ENCODE data around the gene EXT2. TPM values are rescaled to one million over a fixed set of nuclear protein-coding genes. Genes with fewer than 3 reads are reported as not detected.

Gene EXT2
- total RNA-seq, 3 donors from 2014 or later: 82.1 to 108 (median 96.9) TPM

DNA sequence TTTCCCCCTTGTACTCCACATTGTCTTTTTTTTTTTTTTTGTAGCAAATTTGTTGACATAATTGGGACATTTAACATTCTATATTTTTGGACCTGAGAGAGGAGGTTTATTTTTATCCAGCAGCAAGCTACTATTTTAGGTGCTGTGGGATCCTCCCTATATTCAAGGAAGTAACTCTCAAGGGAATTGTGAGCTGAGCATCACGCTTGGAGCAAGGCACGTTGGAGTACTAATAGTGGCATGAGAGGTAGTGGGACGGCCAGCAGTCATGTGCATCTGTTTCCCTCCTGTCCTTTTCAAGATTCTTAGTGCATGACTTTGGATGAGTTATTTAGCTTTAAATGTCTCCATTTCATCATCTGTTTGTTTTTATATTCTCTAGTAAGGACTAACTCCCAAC lies 52.3 kb downstream of the EXT2 start:
- intact Hi-C loops (cut with DNase I; ENCODE audit: low total_unique reads): no loop called here
- H3K4me3 ChIP-seq: no peak overlapping the region
- no peak for TF ChIP-seq POLR2A (IDR thresholded peaks at IDR 0.05)
- no peak for TF ChIP-seq CTCF (IDR thresholded peaks at IDR 0.05)
- TF ChIP-seq POLR2AphosphoS5 (IDR thresholded peaks at IDR 0.05): no peak
- H3K36me3 ChIP-seq: no peaks in the 10 kb centered on the region
- DNase-seq (ENCODE audit: low spot score in 2 of 2): no peak
- no peaks in the 10 kb centered on the region for H3K4me1 ChIP-seq
- H3K27me3 ChIP-seq: no peaks in the 10 kb centered on the region
- H3K9me3 ChIP-seq: no peaks in the 10 kb centered on the region
- no peak overlapping the region for H3K27ac ChIP-seq

DNA sequence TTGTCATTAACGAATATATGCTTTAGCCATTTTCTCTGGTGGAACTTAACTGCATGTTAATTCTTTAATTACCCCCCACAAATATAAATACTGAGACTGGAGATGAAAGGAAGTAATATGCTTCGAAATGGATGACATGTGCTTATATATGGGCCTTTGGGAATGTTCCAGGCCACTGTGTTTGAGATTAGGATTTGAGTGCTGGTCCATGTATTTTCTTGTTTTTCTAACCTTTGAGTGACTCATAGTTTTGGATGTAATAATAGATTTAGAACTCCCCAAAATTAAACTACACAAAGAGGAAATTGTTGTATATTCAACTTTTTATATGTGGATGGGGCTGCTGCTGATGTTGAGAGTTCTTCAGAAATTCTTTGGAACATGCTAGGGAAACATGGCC lies 54.2 kb downstream of the EXT2 start:
- H3K27ac ChIP-seq: no peak overlapping the region
- no peak for TF ChIP-seq POLR2AphosphoS5 (IDR thresholded peaks at IDR 0.05)
- no peak for TF ChIP-seq CTCF (IDR thresholded peaks at IDR 0.05)
- no peak for TF ChIP-seq POLR2A (IDR thresholded peaks at IDR 0.05)

DNA sequence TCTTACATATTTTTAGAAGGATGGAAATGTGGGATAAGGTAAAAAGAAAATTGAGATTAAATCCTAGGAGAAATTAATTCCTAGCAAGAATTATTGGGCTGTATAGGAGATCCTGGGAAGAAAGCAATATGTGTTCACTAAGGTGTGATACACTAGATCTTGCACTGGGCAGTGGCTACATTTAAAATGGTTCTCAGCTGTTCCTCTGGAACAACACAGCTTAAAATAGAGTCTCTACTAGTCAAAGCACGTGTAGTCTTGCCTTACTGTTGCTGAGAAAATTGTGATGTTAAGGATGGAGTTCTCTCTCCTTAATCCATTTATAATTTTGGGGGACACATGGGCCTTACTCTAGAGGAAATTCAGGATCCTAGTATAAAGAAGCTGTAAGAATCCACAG lies 54.9 kb downstream of the EXT2 start:
- intact Hi-C loops (cut with DNase I; ENCODE audit: low total_unique reads): loop anchor here (5.0 kb wide), 1 partner anchor 797 kb away; no protein-coding TSS in a partner anchor
- Histone ChIP-seq H3K4me1 (no peaks in the 10 kb centered on the region), H3K9me3 (no peaks in the 10 kb centered on the region), H3K4me3 (no peak overlapping the region), H3K27me3 (no peaks in the 10 kb centered on the region), H3K27ac (no peak overlapping the region), H3K36me3 (no peaks in the 10 kb centered on the region)
- TF ChIP-seq POLR2A (IDR thresholded peaks at IDR 0.05): no peak
- no peak for TF ChIP-seq CTCF (IDR thresholded peaks at IDR 0.05)
- TF ChIP-seq POLR2AphosphoS5 (IDR thresholded peaks at IDR 0.05): no peak
- no peak for DNase-seq (ENCODE audit: low spot score in 2 of 2)

More for the DNA sequence above, 54.2 kb downstream of the EXT2 start:
- no peak for DNase-seq (ENCODE audit: low spot score in 2 of 2)
- intact Hi-C loops (cut with DNase I; ENCODE audit: low total_unique reads): loop anchor here (5.0 kb wide), 1 partner anchor 798 kb away; no protein-coding TSS in a partner anchor
- no peaks in the 10 kb centered on the region for H3K36me3 ChIP-seq
- no peaks in the 10 kb centered on the region for H3K9me3 ChIP-seq
- no peaks in the 10 kb centered on the region for H3K27me3 ChIP-seq
- H3K4me3 ChIP-seq: no peak overlapping the region
- no peaks in the 10 kb centered on the region for H3K4me1 ChIP-seq

DNA sequence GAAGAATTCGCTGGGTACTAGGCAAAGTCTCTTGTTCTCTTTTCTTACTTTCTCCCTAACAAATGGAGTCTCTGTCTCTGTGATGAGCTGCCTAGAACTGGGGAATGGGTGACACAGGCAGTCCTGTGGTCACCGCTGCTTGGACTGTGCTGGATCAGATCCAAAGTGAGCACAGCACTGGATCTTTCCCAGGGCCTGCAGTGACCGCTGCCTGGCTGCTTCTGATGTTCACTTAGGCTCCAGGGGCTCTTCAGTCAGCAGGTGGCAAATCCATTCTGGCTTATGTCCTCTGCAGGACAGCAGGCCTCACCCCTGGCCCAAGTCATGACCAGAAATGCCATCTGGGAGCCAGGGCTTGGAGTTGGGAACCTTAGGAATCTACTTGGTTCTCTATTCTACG lies 61.5 kb downstream of the EXT2 start:
- no peak for TF ChIP-seq CTCF (IDR thresholded peaks at IDR 0.05)
- TF ChIP-seq POLR2A (IDR thresholded peaks at IDR 0.05): no peak
- TF ChIP-seq POLR2AphosphoS5 (IDR thresholded peaks at IDR 0.05): no peak
- Histone ChIP-seq H3K27me3 (no peaks in the 10 kb centered on the region), H3K4me1 (no peaks in the 10 kb centered on the region), H3K36me3 (no peaks in the 10 kb centered on the region), H3K9me3 (peaks cover 5 to 6% of the 10 kb centered on the region in 2 donors), H3K4me3 (no peak overlapping the region), H3K27ac (no peak overlapping the region)
- intact Hi-C loops (cut with DNase I; ENCODE audit: low total_unique reads): no loop called here
- no peak for DNase-seq (ENCODE audit: low spot score in 2 of 2)

- no peak overlapping the region for H3K4me3 ChIP-seq
- H3K4me1 ChIP-seq: no peaks in the 10 kb centered on the region
- intact Hi-C loops (cut with DNase I; ENCODE audit: low total_unique reads): no loop called here
- H3K27ac ChIP-seq: no peak overlapping the region
- H3K36me3 ChIP-seq: no peaks in the 10 kb centered on the region
- no peak for TF ChIP-seq POLR2AphosphoS5 (IDR thresholded peaks at IDR 0.05)
- no peak for TF ChIP-seq CTCF (IDR thresholded peaks at IDR 0.05)
- no peak for TF ChIP-seq POLR2A (IDR thresholded peaks at IDR 0.05)
- no peak for DNase-seq (ENCODE audit: low spot score in 2 of 2)
- H3K9me3 ChIP-seq: peaks cover 5 to 6% of the 10 kb centered on the region in 2 donors
- H3K27me3 ChIP-seq: no peaks in the 10 kb centered on the region
Observed at GRCh38 chr11:44158384-44158783, 62.9 kb downstream of the EXT2 start.
